GM21360 (cell line): ENCODE measurements around the gene MAB21L3.

ENCODE experiments used
- ATAC-seq: cut with Tn5 transposase; IDR thresholded peaks from one replicate; pipeline ENCODE4 v1.9.1; 2021; ENCODE audit warnings: mild to moderate bottlenecking, moderate library complexity; ENCODE audit not compliant: unreplicated experiment

MAB21L3 gene

GRCh38 chr1:116107371-116107770 is 3.8 kb upstream of the MAB21L3 start:
- no peak for ATAC-seq

DNA sequence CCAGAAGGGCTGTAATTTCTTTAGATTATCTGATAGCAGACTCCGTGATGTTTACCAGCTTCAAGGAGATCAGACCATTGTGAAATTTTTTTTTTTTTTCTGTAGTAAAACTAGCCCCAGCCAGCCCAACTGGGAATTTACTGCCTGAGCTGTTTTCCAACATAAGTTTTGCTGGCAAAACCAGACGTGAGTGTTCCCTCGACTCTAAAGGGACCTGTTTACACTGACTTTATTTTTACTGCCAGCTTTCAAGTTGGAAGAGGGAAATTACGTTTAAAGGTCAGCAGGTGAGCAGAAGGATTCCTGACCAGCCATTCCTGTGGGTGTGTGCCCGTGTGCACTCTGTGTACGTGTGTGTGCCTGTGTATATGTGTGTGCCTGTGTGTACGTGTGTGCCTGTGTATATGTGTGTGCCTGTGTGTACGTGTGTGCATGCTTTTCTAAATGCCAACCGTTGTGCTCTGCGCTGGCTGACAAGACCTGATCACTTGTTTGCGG is 374 bp downstream of the MAB21L3 start:
- ATAC-seq = no peak

DNA sequence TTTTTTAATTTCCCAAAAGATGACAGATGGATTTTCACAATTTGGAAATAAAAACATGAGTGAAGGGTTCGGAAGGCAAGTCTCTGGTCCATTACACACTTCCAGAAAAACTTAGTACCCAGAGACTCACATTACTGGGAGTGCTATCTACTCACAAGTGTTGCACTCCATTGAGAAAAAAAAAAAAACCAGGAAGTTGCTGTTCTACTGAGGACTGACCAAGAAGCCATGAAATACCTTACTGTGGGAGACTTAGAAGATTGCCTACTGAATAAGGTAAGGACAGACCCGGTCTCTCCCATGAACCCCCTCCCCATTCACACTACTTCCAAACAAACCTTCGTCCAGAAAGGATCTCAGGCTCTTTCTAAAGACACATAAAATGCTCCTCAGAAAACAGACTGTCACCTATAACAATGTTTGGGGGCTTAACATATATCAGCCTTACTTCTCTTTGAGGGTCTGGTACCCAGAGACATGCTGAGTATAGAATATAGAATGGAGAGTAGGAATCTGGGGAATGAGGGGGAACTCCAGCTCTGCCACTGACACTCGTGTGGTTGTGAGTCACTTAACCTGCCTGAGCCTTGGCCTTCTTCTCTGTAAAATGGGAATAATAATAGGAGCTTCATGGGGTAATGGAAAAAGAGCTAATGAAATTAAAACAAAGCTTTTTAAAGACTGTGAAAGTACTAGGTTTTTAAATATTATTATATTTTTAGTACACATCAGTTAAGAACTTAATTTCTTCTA is 1.4 kb downstream of the MAB21L3 start:
- ATAC-seq = no peak

DNA sequence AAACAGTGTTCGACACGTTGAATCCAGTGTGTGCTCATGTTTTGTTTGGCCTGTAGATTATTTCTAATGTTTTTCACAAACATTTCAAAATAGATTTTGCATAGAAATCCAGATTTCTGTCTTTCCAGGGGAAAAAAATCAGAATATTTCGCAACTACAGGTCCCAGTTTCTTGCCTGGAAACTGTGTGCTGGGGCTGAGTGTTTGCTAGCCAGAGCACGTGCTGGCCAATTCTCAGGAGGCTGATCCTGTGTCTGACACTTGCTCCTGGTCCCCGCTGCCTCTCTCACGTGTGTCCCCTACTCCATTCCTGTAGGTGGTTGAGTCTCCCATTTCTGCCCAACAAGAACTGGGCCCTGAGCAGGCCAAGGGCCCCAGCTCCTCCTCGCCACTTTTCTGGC is 2.4 kb downstream of the MAB21L3 start:
- no peak for ATAC-seq

- ATAC-seq = no peak
Measured at GRCh38 chr1:116115476-116116439, 4.6 kb downstream of the MAB21L3 start.

DNA sequence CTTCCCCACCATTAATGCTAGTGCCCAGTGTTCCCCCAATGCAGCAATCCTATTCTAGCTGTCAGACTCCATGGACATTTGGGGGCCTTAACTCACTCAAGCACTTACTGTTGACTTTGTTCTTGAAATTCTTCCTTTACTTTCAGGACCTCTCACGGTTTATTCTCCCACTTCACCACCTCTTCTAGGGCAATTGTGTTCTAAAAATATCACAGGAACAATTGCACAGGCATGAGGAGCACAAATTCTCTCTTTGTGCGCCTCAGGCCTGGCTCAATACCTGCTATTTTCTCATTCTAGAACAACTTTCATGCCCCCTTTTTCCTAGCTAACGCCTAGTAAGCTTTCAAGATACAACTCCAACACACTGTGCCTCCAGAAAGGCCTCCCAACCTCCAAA is 7.3 kb downstream of the MAB21L3 start:
- no peak for ATAC-seq

- ATAC-seq = no peak
Measured at GRCh38 chr1:116119876-116120275, 8.7 kb downstream of the MAB21L3 start.

- no peak for ATAC-seq
Measured at GRCh38 chr1:116122955-116123757, 12.0 kb downstream of the MAB21L3 start.

DNA sequence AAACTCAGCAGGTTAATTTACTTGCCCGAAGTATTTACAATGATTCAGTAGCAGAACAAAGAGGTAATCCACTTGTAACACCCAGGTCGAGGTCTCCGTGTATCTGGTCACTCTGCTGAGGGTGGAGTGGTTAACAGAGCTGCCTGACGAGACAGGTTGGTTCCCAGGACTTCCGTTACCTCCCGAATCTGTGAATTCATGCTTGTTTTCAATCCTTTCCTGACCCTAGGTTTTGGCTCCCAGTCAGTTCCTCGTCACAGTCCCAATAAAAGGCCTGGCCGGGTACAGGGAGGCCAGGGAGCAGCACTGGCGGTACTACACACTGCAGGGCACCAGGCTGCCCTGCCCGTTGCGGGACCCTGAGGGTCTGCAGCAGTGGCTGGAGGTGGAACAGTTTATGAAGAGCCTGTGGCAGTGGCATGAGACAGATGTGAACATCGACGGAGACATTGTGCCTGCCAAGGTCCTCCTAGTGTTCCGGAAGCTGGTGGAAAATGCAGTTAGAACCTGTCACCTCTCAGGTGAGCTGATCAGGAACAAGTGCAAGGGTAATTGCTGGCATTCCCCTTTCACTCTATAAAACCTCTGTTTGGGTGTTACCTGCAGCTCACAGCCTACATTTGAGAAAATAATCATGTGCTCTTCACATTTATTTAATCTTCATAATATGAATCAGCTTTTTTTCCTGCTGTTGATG is 12.8 kb downstream of the MAB21L3 start:
- no peak for ATAC-seq

GRCh38 chr1:116125758-116126157 is 14.6 kb downstream of the MAB21L3 start:
- ATAC-seq = no peak

DNA sequence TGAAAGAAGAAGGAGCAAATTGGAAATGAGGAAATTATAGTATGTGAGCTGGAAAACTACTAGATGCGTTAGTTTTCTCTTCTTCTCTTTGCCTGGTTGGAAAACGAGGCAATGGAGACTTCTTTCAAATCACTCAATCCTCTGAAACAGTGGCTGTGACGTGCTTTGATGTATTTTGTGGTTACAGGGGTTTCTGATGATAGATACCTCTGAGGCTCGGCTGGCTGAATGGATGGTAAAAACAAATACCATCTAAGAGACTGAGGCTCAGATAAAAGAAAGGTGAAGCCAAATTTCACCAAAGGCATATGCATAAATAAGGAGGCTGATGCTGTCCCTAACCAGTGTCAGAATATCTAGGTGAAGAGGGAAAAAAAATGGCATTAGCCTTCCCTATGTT is 15.1 kb downstream of the MAB21L3 start:
- no peak for ATAC-seq

- no peak for ATAC-seq
Measured at GRCh38 chr1:116127123-116127847, 16.1 kb downstream of the MAB21L3 start.

GRCh38 chr1:116127848-116128540 is 16.8 kb downstream of the MAB21L3 start:
- no peak for ATAC-seq

- no peak for ATAC-seq
Measured at GRCh38 chr1:116128664-116129063, 17.5 kb downstream of the MAB21L3 start.

DNA sequence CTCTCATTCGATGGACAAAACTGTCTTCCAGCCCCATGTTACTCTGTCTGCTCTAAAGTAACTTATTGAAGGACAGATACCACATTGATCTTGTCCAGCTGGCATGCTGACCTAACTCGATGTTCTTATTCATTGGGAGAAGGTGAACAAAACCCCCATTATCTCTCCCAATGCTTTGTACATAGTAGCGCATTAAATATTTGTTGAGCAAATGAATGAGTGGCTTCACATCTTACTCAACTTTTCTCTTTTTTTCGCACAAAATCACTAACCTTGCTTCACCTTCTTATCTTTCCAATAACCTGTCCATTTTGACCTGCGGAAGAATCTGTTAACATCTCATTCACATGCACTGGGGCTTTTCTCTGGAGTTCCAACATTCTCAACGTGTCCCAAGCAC is 18.3 kb downstream of the MAB21L3 start:
- ATAC-seq = no peak

DNA sequence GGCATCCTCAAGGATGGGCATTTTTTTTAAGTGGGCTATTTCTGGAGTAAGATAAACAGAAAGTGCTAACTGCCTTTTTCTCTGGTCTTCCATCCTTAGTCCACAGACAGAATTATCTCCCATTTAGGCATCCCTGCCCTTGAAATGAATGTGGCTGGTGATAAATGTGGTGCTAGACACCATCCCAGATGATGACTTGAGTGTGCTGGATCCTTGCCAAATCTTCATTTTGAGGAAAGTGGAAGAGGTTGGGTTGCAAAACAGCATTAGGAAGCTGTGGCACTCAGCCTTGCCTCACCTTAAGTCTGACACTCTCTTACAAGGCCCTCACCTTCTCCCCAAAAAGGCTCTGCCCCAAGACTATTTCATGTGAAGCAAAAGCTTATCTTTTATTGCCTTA is 19.2 kb downstream of the MAB21L3 start:
- ATAC-seq = no peak

GRCh38 chr1:116131170-116131569 is 20.0 kb downstream of the MAB21L3 start:
- no peak for ATAC-seq

GRCh38 chr1:116131866-116132605 is 20.8 kb downstream of the MAB21L3 start:
- no peak for ATAC-seq
